NCI-H2227 treated with DMSO at 0.1 percent for 48 hours (cell line): ENCODE data around the gene GPSM3.
"Not testable (repeated sequence)": the region's sequence is repeated elsewhere in the genome, so short reads cannot be mapped to it uniquely, and the experiment has no call there.

ENCODE experiments used
- DNase-seq: peaks from one replicate; lab custom pipeline; 2025; lab: John Stamatoyannopoulos, UW

Gene GPSM3

GRCh38 chr6:32149932-32150870 is 42.2 kb downstream of the GPSM3 start:
- no peak for DNase-seq

GRCh38 chr6:32149092-32149755 is 43.2 kb downstream of the GPSM3 start:
- DNase-seq: no peak

- no peak for DNase-seq
These were observed 44.0 kb downstream of the GPSM3 start for GRCh38 chr6:32148289-32149091.

GRCh38 chr6:32147401-32148132 is 44.9 kb downstream of the GPSM3 start:
- DNase-seq: no peak

GRCh38 chr6:32146687-32147086 is 45.8 kb downstream of the GPSM3 start:
- DNase-seq: no peak

- no peak for DNase-seq
These were observed 46.2 kb downstream of the GPSM3 start for GRCh38 chr6:32146287-32146686.

- not testable (repeated sequence) for DNase-seq
These were observed 48.2 kb downstream of the GPSM3 start for GRCh38 chr6:32144238-32144637.
